ENCODE measurements around the gene YPEL1.
A peak's percentile ranks its signal among the peaks of the same experiment; 100 is the strongest.
"Not testable (repeated sequence)": the region's sequence is repeated elsewhere in the genome, so short reads cannot be mapped to it uniquely, and the experiment has no call there.

Gene YPEL1

GRCh38 chr22:21727159-21727558, 8.4 kb downstream of the YPEL1 start:
- DNase-seq (ENCODE audit: low spot score in 2 of 2) (no peak), ATAC-seq (replicated peaks; ENCODE audit: extremely low read depth, poor library complexity, severe bottlenecking) (no peak)
- Mint-ChIP-seq H3K27ac (ENCODE audit: low read depth) (no peak overlapping the region), H3K36me3 (ENCODE audit: insufficient read depth) (peaks cover 8% of the 10 kb centered on the region), H3K9me3 (no peaks in the 10 kb centered on the region), H3K4me1 (peaks cover 33% of the 10 kb centered on the region), H3K27me3 (no peaks in the 10 kb centered on the region), H3K4me3 (peak overlapping the region; percentile 17)

GRCh38 chr22:21726650-21727049, 8.9 kb downstream of the YPEL1 start:
- peak overlapping the region; percentile 17 for H3K4me3 Mint-ChIP-seq
- no peaks in the 10 kb centered on the region for H3K27me3 Mint-ChIP-seq
- peak overlapping the region; percentile 16 for H3K27ac Mint-ChIP-seq (ENCODE audit: low read depth)
- ATAC-seq (replicated peaks; ENCODE audit: extremely low read depth, poor library complexity, severe bottlenecking): peak; percentile 91
- H3K9me3 Mint-ChIP-seq: no peaks in the 10 kb centered on the region
- peak in 1 of 2 donors; percentile 42 for DNase-seq (ENCODE audit: low spot score in 2 of 2)
- H3K36me3 Mint-ChIP-seq (ENCODE audit: insufficient read depth): peaks cover 10% of the 10 kb centered on the region
- peaks cover 29% of the 10 kb centered on the region for H3K4me1 Mint-ChIP-seq

- peak overlapping the region; percentile 16 for H3K27ac Mint-ChIP-seq (ENCODE audit: low read depth)
- DNase-seq (ENCODE audit: low spot score in 2 of 2): no peak
- ATAC-seq (replicated peaks; ENCODE audit: extremely low read depth, poor library complexity, severe bottlenecking): no peak
- no peaks in the 10 kb centered on the region for H3K9me3 Mint-ChIP-seq
- peaks cover 24% of the 10 kb centered on the region for H3K4me1 Mint-ChIP-seq
- H3K27me3 Mint-ChIP-seq: no peaks in the 10 kb centered on the region
- peak overlapping the region; percentile 17 for H3K4me3 Mint-ChIP-seq
- peaks cover 10% of the 10 kb centered on the region for H3K36me3 Mint-ChIP-seq (ENCODE audit: insufficient read depth)
These were observed 9.5 kb downstream of the YPEL1 start for GRCh38 chr22:21725956-21726649.

- ATAC-seq (replicated peaks; ENCODE audit: extremely low read depth, poor library complexity, severe bottlenecking); H3K36me3 Mint-ChIP-seq (ENCODE audit: insufficient read depth); DNase-seq (ENCODE audit: low spot score in 2 of 2); H3K27ac Mint-ChIP-seq (ENCODE audit: low read depth); H3K27me3 Mint-ChIP-seq; H3K9me3 Mint-ChIP-seq; H3K4me3 Mint-ChIP-seq: not testable (repeated sequence)
- peaks cover 13% of the 10 kb centered on the region for H3K4me1 Mint-ChIP-seq
These were observed 11.1 kb downstream of the YPEL1 start for GRCh38 chr22:21724496-21724895.

- peak overlapping the region; percentile 51 for H3K27ac Mint-ChIP-seq (ENCODE audit: low read depth)
- ATAC-seq (replicated peaks; ENCODE audit: extremely low read depth, poor library complexity, severe bottlenecking): not testable (repeated sequence)
These were observed 14.3 kb downstream of the YPEL1 start for GRCh38 chr22:21721195-21721852.

GRCh38 chr22:21720191-21720859, 15.3 kb downstream of the YPEL1 start:
- H3K4me1 Mint-ChIP-seq: peaks cover 20% of the 10 kb centered on the region
- not testable (repeated sequence) for H3K27ac Mint-ChIP-seq (ENCODE audit: low read depth); H3K27me3 Mint-ChIP-seq; DNase-seq (ENCODE audit: low spot score in 2 of 2); H3K9me3 Mint-ChIP-seq; H3K36me3 Mint-ChIP-seq (ENCODE audit: insufficient read depth); H3K4me3 Mint-ChIP-seq; ATAC-seq (replicated peaks; ENCODE audit: extremely low read depth, poor library complexity, severe bottlenecking)

More at GRCh38 chr22:21721195-21721852, 14.3 kb downstream of the YPEL1 start:
- peaks cover 20% of the 10 kb centered on the region for H3K4me1 Mint-ChIP-seq
- not testable (repeated sequence) for H3K4me3 Mint-ChIP-seq; H3K27me3 Mint-ChIP-seq; H3K36me3 Mint-ChIP-seq (ENCODE audit: insufficient read depth); H3K9me3 Mint-ChIP-seq; DNase-seq (ENCODE audit: low spot score in 2 of 2)

GRCh38 chr22:21719024-21719423, 16.6 kb downstream of the YPEL1 start:
- H3K4me1 Mint-ChIP-seq: peaks cover 20% of the 10 kb centered on the region
- no peaks in the 10 kb centered on the region for H3K27me3 Mint-ChIP-seq
- ATAC-seq (replicated peaks; ENCODE audit: extremely low read depth, poor library complexity, severe bottlenecking) (no peak), DNase-seq (ENCODE audit: low spot score in 2 of 2) (no peak)
- no peaks in the 10 kb centered on the region for H3K9me3 Mint-ChIP-seq
- no peak overlapping the region for H3K4me3 Mint-ChIP-seq
- H3K27ac Mint-ChIP-seq (ENCODE audit: low read depth): peak overlapping the region; percentile 70
- H3K36me3 Mint-ChIP-seq (ENCODE audit: insufficient read depth): peaks cover 3% of the 10 kb centered on the region

- Mint-ChIP-seq H3K36me3 (ENCODE audit: insufficient read depth) (peaks cover 3% of the 10 kb centered on the region), H3K4me3 (no peak overlapping the region), H3K9me3 (no peaks in the 10 kb centered on the region), H3K27me3 (no peaks in the 10 kb centered on the region), H3K27ac (ENCODE audit: low read depth) (peak overlapping the region; percentile 70), H3K4me1 (peaks cover 22% of the 10 kb centered on the region)
- DNase-seq (ENCODE audit: low spot score in 2 of 2): no peak
- ATAC-seq (replicated peaks; ENCODE audit: extremely low read depth, poor library complexity, severe bottlenecking): no peak
These were observed 17.1 kb downstream of the YPEL1 start for GRCh38 chr22:21718499-21718898.

- not testable (repeated sequence) for H3K4me3 Mint-ChIP-seq; H3K9me3 Mint-ChIP-seq; H3K27me3 Mint-ChIP-seq; H3K36me3 Mint-ChIP-seq (ENCODE audit: insufficient read depth); H3K27ac Mint-ChIP-seq (ENCODE audit: low read depth); DNase-seq (ENCODE audit: low spot score in 2 of 2); ATAC-seq (replicated peaks; ENCODE audit: extremely low read depth, poor library complexity, severe bottlenecking)
- H3K4me1 Mint-ChIP-seq: peaks cover 30% of the 10 kb centered on the region
These were observed 19.0 kb downstream of the YPEL1 start for GRCh38 chr22:21716395-21717122.

GRCh38 chr22:21714786-21715185, 20.8 kb downstream of the YPEL1 start:
- Mint-ChIP-seq H3K9me3 (no peaks in the 10 kb centered on the region), H3K36me3 (ENCODE audit: insufficient read depth) (peaks cover 12% of the 10 kb centered on the region), H3K4me1 (peaks cover 30% of the 10 kb centered on the region), H3K27me3 (no peaks in the 10 kb centered on the region), H3K4me3 (no peak overlapping the region), H3K27ac (ENCODE audit: low read depth) (no peak overlapping the region)
- ATAC-seq (replicated peaks; ENCODE audit: extremely low read depth, poor library complexity, severe bottlenecking) (no peak), DNase-seq (ENCODE audit: low spot score in 2 of 2) (no peak)

GRCh38 chr22:21714059-21714770, 21.4 kb downstream of the YPEL1 start:
- DNase-seq (ENCODE audit: low spot score in 2 of 2): no peak
- ATAC-seq (replicated peaks; ENCODE audit: extremely low read depth, poor library complexity, severe bottlenecking): no peak
- Mint-ChIP-seq H3K4me1 (peaks cover 28% of the 10 kb centered on the region), H3K9me3 (no peaks in the 10 kb centered on the region), H3K4me3 (no peak overlapping the region), H3K27ac (ENCODE audit: low read depth) (no peak overlapping the region), H3K36me3 (ENCODE audit: insufficient read depth) (peaks cover 16% of the 10 kb centered on the region), H3K27me3 (no peaks in the 10 kb centered on the region)
